ENCODE data around the gene JUNB. TPM values are rescaled to one million over a fixed set of nuclear protein-coding genes. Genes with fewer than 3 reads are reported as not detected.

Gene JUNB
- polyA plus RNA-seq, 1 of the 3 experiments (the other 2 are of a cell fraction), result 224 TPM

DNA sequence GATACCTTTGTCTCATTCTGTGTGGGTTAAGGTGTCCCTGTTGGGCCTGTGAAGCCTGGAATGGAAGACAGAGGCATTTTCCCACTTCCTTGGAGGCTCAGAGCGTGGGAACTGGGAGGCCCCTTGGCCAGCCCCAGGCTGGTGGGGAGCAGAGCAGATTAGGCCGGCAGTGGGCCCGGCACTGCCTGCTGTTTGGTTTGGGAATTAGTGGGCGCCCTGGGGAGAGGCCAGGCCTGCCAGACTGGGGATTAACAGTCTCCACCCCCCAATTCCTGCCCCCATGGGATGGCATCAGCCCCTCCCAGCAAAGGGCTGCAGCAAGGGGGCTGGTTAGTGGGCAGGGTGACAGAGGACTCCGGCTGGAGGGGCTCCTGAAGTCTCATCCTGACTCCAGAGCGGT lies 42.8 kb upstream of the JUNB start:
- Histone ChIP-seq H3K9me2 (no peaks in the 10 kb centered on the region), H3K79me2 (ENCODE audit: insufficient read depth) (no peaks in the 10 kb centered on the region), H3K4me3 (ENCODE audit: low read depth in 2 of 2, low read length in 1 of 2) (no peak overlapping the region), H3K9me3 (no peaks in the 10 kb centered on the region), H3K4me2 (no peak overlapping the region), H4K20me1 (ENCODE audit: insufficient read depth) (no peaks in the 10 kb centered on the region), H2AFZ (ENCODE audit: low read depth) (no peak overlapping the region), H3F3A (replicated peaks; ENCODE audit: insufficient read depth) (no peaks in the 10 kb centered on the region), H3K4me1 (ENCODE audit: control insufficient read depth in 1 of 2, insufficient read depth in 2 of 2, low read depth in 1 of 2, low read length in 1 of 2) (peaks cover 0 to 8% of the 10 kb centered on the region in 2 experiments), H3K27me3 (ENCODE audit: insufficient read depth) (peaks cover 37% of the 10 kb centered on the region), H3K9ac (no peak overlapping the region), H3K36me3 (replicated peaks in 1 of 2; ENCODE audit: control insufficient read depth in 1 of 2, insufficient read depth in 2 of 2, low read length in 1 of 2) (peaks cover 0 to 17% of the 10 kb centered on the region in 2 experiments), H3K27ac (ENCODE audit: low read depth in 2 of 2, low read length in 1 of 2) (no peak overlapping the region)
- CTCF ChIA-PET, result interaction anchor here (1.3 to 23.9 kb wide), 2 partner anchors 12 to 13 kb away, joined by 3 to 273 read pairs; no protein-coding TSS in a partner anchor
- TF ChIP-seq SIN3A (IDR thresholded peaks at IDR 0.05; ENCODE audit: borderline replicate concordance, low read depth, low read length), result no peak
- no peak for TF ChIP-seq GABPA (IDR thresholded peaks at IDR 0.05; ENCODE audit: low read depth)
- TF ChIP-seq, protein P1, sequence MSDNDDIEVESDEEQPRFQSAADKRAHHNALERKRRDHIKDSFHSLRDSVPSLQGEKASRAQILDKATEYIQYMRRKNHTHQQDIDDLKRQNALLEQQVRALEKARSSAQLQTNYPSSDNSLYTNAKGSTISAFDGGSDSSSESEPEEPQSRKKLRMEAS (IDR thresholded peaks at IDR 0.05; ENCODE audit: low read depth), result no peak
- no peak for TF ChIP-seq RCOR1 (IDR thresholded peaks at IDR 0.05; ENCODE audit: low read length)
- no peak for TF ChIP-seq EZH2phosphoT487 (IDR thresholded peaks at IDR 0.05; ENCODE audit: borderline replicate concordance, low read depth)
- no peak for TF ChIP-seq FOXM1 (IDR thresholded peaks at IDR 0.05; ENCODE audit: low read depth)
- TF ChIP-seq CHD2 (IDR thresholded peaks at IDR 0.05; ENCODE audit: low read length, partially characterized antibody), result no peak
- no peak for TF ChIP-seq USF1 (IDR thresholded peaks at IDR 0.05; ENCODE audit: borderline replicate concordance, low read depth)
- TF ChIP-seq ELF1 (IDR thresholded peaks at IDR 0.05), result no peak
- no peak for TF ChIP-seq EP300 (IDR thresholded peaks at IDR 0.05; ENCODE audit: borderline replicate concordance in 1 of 2, low read depth in 1 of 2, low read length in 1 of 2)
- TF ChIP-seq RAD21 (IDR thresholded peaks at IDR 0.05; ENCODE audit: low read length), result no peak
- TF ChIP-seq, protein P2, sequence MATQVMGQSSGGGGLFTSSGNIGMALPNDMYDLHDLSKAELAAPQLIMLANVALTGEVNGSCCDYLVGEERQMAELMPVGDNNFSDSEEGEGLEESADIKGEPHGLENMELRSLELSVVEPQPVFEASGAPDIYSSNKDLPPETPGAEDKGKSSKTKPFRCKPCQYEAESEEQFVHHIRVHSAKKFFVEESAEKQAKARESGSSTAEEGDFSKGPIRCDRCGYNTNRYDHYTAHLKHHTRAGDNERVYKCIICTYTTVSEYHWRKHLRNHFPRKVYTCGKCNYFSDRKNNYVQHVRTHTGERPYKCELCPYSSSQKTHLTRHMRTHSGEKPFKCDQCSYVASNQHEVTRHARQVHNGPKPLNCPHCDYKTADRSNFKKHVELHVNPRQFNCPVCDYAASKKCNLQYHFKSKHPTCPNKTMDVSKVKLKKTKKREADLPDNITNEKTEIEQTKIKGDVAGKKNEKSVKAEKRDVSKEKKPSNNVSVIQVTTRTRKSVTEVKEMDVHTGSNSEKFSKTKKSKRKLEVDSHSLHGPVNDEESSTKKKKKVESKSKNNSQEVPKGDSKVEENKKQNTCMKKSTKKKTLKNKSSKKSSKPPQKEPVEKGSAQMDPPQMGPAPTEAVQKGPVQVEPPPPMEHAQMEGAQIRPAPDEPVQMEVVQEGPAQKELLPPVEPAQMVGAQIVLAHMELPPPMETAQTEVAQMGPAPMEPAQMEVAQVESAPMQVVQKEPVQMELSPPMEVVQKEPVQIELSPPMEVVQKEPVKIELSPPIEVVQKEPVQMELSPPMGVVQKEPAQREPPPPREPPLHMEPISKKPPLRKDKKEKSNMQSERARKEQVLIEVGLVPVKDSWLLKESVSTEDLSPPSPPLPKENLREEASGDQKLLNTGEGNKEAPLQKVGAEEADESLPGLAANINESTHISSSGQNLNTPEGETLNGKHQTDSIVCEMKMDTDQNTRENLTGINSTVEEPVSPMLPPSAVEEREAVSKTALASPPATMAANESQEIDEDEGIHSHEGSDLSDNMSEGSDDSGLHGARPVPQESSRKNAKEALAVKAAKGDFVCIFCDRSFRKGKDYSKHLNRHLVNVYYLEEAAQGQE (IDR thresholded peaks at IDR 0.05; ENCODE audit: low read depth, low read length), result no peak
- no peak for TF ChIP-seq MXI1 (IDR thresholded peaks at IDR 0.05; ENCODE audit: low read depth, low read length)
- no peak for TF ChIP-seq RFX5 (IDR thresholded peaks at IDR 0.05; ENCODE audit: low read length)
- WGBS (ENCODE audit: low lambda C conversion rate), result no CpG with 5 or more reads among the region's 6 CpGs
- peak; percentile 22 for DNase-seq
- POLR2A ChIA-PET, result no interaction called here

Data from SK-N-SH (cell line).